Measurements from ENCODE around the gene F7. TPM values are rescaled to one million over a fixed set of nuclear protein-coding genes. Genes with fewer than 3 reads are reported as not detected.

F7 gene
- total and polyA plus RNA-seq, 9 of the 15 experiments (the other 6 are each of a cell fraction or from before 2014, with no cell fraction given) = not detected

- ChIA-PET CTCF (ENCODE audit: low intra/inter-chr PET ratio) (interaction anchor here (1.0 kb wide), 1 partner anchor 282 kb away, joined by 3 read pairs; no protein-coding TSS in a partner anchor), POLR2A (no interaction called here)
- H3K4me3 ChIP-seq = no peak overlapping the region
- WGBS (ENCODE audit: insufficient coverage, low coverage, missing lambda C conversion rate) = 6% methylated on average over 18 of the region's 24 CpGs
- in situ Hi-C loops (cut with MboI) (no loop called here), intact Hi-C loops (cut with micrococcal nuclease) (no loop called here)
- H3K9me1 ChIP-seq (ENCODE audit: control insufficient read depth, insufficient read depth, low read length) = no peaks in the 10 kb centered on the region
- no peak overlapping the region for H3K4me2 ChIP-seq (ENCODE audit: insufficient read depth, low read length)
- BruUV-seq (replicated peaks) = no TSS peak
- ATAC-seq (no peak), DNase-seq (ENCODE audit: extremely low read depth in 1 of 4, low spot score in 3 of 4) (no peak), FAIRE-seq (no peak)
- no peaks in the 10 kb centered on the region for H3K36me3 ChIP-seq (ENCODE audit: control insufficient read depth, insufficient read depth, low read length)
- no peak overlapping the region for H2AFZ ChIP-seq (ENCODE audit: low read depth, low read length)
- H4K20me1 ChIP-seq (replicated peaks; ENCODE audit: control insufficient read depth, insufficient read depth, low read length) = peaks cover 9% of the 10 kb centered on the region
- TF ChIP-seq FIP1L1 (IDR thresholded peaks at IDR 0.05; ENCODE audit: low read depth, low read length, poor library complexity, severe bottlenecking) (no peak), ZNF518B (CRISPR knock-in tag; IDR thresholded peaks at IDR 0.05) (no peak), MAX (CRISPR knock-in tag; IDR thresholded peaks at IDR 0.05) (no peak), BRF1 (IDR thresholded peaks at IDR 0.05; ENCODE audit: borderline replicate concordance, extremely low read depth, insufficient read length) (no peak), CHCHD3 (CRISPR knock-in tag; IDR thresholded peaks at IDR 0.05) (no peak)
- H3K9me3 ChIP-seq (replicated peaks; ENCODE audit: control insufficient read depth, insufficient read depth, low read depth, low read length) = no peaks in the 10 kb centered on the region
- peaks cover 0 to 18% of the 10 kb centered on the region in 2 experiments; a peak in 2 of 5 replicates for H3K4me1 ChIP-seq (replicated peaks in 1 of 2; ENCODE audit: control insufficient read depth in 2 of 2, insufficient read depth in 2 of 2, low read length in 2 of 2)
- H3K9ac ChIP-seq (ENCODE audit: insufficient read depth in 1 of 2, low read depth in 2 of 2, low read length in 2 of 2) = no peak overlapping the region
- H3K27ac ChIP-seq (ENCODE audit: extremely low read depth, low read depth, low read length) = no peak overlapping the region
- peaks cover 43 to 89% of the 10 kb centered on the region in 2 experiments for H3K27me3 ChIP-seq (ENCODE audit: control insufficient read depth in 2 of 2, insufficient read depth in 2 of 2, low read length in 2 of 2)
- H3K79me2 ChIP-seq (ENCODE audit: control insufficient read depth, insufficient read depth, low read length) = no peaks in the 10 kb centered on the region
Measured at GRCh38 chr13:113090806-113091205, 14.8 kb upstream of the F7 start.
